Suprapubic skin (tissue), 3 donors: ENCODE results near the gene EPHB1.

Source experiments
- CTCF ChIP-seq, 2 donors: fragments of 200-600 bp in 1 of 2; fragments of 450-650 bp in 1 of 2; sonication (generic) in 1 of 2; IDR thresholded peaks; one replicate each; pipeline ENCODE4 v1.5.1; 2016 to 2019; ENCODE audit warnings: antibody characterized with exemption in 2 of 2, mild to moderate bottlenecking in 1 of 2, moderate library complexity in 1 of 2
- EP300 ChIP-seq: sonication (generic); formaldehyde crosslinking; IDR thresholded peaks from one replicate; pipeline ENCODE4 v1.6.1; 2017; ENCODE audit warnings: antibody characterized with exemption
- POLR2A ChIP-seq, 2 donors: fragments of 450-650 bp; IDR thresholded peaks; one replicate each; pipeline ENCODE4 v1.6.1; 2017; ENCODE audit warnings: antibody characterized with exemption in 2 of 2, mild to moderate bottlenecking in 2 of 2, moderate library complexity in 2 of 2

- no peak for TF ChIP-seq CTCF (IDR thresholded peaks at IDR 0.05)
- TF ChIP-seq POLR2A (IDR thresholded peaks at IDR 0.05) = no peak
- no peak for TF ChIP-seq EP300
Measured at GRCh38 chr3:135128818-135129217, 333.8 kb downstream of the EPHB1 start.
